ENCODE results near the gene SLC18A2. TPM values are rescaled to one million over a fixed set of nuclear protein-coding genes. Genes with fewer than 3 reads are reported as not detected.

Gene SLC18A2
- polyA plus RNA-seq, 2 of the 4 experiments (the other 2 are of a cell fraction), result 0.03 to 0.09 TPM

Other genes starting within 250 kb of the SLC18A2 start
- 44.2 and 63.1 TPM in 2 replicates for gene SHTN1, start 235.9 kb upstream of the SLC18A2 start, polyA plus RNA-seq (2011; rRNA removed)
- 21.7 to 25.1 TPM (median 23.6 TPM) in 3 replicates for gene SHTN1, start 235.9 kb upstream of the SLC18A2 start, polyA plus RNA-seq (2017; fragmentation: RNase III; extraction: RNeasy Plus Mini Kit Qiagen cat#74134 plus additional on column Dnase treatment)
- gene VAX1, start 102.8 kb upstream of the SLC18A2 start, polyA plus RNA-seq (2011; rRNA removed), result 0.60 and 0.70 TPM in 2 replicates
- 0.54 to 0.71 TPM (median 0.68 TPM) in 3 replicates for gene VAX1, start 102.8 kb upstream of the SLC18A2 start, polyA plus RNA-seq (2017; fragmentation: RNase III; extraction: RNeasy Plus Mini Kit Qiagen cat#74134 plus additional on column Dnase treatment)
- gene KCNK18, start 43.6 kb upstream of the SLC18A2 start, polyA plus RNA-seq (2011; rRNA removed), result not detected in 2 replicates
- gene KCNK18, start 43.6 kb upstream of the SLC18A2 start, polyA plus RNA-seq (2017; fragmentation: RNase III; extraction: RNeasy Plus Mini Kit Qiagen cat#74134 plus additional on column Dnase treatment), result not detected in 3 replicates
- gene PDZD8, start 134.3 kb downstream of the SLC18A2 start, polyA plus RNA-seq (2011; rRNA removed), result 76.1 and 76.7 TPM in 2 replicates
- 24.7 to 27.4 TPM (median 27.3 TPM) in 3 replicates for gene PDZD8, start 134.3 kb downstream of the SLC18A2 start, polyA plus RNA-seq (2017; fragmentation: RNase III; extraction: RNeasy Plus Mini Kit Qiagen cat#74134 plus additional on column Dnase treatment)

Measured in A549 (cell line).